ENCODE measurements around the gene ZDHHC8.

- TF ChIP-seq CTCF (IDR thresholded peaks at IDR 0.05): no peak
- no peak for TF ChIP-seq POLR2AphosphoS5 (IDR thresholded peaks at IDR 0.05)
- no peak for TF ChIP-seq POLR2A (IDR thresholded peaks at IDR 0.05)
Measured at GRCh38 chr22:20138417-20138738, 6.8 kb downstream of the ZDHHC8 start.
